NK-92 treated with Interleukin-12 subunit alpha and Interleukin-12 subunit beta, amount 100 ng/mL, for 24 hours (cell line): Measurements from ENCODE around the gene DTX1.
"Not testable (repeated sequence)": the region's sequence is repeated elsewhere in the genome, so short reads cannot be mapped to it uniquely, and the experiment has no call there.

Source experiments
- DNase-seq: peaks from one replicate; lab custom pipeline; 2025; lab: John Stamatoyannopoulos, UW

DTX1 gene

DNA sequence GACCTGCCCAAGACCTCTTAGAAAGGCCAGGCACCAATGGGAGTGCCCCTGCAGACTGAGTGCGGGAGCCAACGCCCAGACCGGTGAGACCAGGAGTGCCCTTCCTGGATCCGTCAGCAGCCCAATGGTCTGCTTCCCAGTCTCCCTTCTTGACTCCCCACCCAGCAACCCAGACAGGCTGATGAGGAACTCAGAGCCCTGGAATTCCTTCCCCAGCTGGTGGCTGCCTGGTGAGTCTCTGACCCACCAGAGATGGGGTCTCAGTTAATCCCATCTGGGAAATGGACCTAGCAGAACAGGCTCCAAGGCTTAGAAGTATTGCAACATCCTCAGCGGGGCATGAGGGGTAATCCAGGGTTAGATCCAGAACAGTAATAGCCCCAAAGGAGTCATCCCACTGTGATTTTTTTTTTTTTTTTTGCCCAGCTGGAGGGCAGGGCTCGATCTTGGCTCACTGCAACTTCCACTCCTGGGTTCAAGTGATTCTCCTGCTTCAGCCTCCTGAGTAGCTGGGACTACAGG, 80.5 kb downstream of the DTX1 start:
- DNase-seq, result no peak

DNA sequence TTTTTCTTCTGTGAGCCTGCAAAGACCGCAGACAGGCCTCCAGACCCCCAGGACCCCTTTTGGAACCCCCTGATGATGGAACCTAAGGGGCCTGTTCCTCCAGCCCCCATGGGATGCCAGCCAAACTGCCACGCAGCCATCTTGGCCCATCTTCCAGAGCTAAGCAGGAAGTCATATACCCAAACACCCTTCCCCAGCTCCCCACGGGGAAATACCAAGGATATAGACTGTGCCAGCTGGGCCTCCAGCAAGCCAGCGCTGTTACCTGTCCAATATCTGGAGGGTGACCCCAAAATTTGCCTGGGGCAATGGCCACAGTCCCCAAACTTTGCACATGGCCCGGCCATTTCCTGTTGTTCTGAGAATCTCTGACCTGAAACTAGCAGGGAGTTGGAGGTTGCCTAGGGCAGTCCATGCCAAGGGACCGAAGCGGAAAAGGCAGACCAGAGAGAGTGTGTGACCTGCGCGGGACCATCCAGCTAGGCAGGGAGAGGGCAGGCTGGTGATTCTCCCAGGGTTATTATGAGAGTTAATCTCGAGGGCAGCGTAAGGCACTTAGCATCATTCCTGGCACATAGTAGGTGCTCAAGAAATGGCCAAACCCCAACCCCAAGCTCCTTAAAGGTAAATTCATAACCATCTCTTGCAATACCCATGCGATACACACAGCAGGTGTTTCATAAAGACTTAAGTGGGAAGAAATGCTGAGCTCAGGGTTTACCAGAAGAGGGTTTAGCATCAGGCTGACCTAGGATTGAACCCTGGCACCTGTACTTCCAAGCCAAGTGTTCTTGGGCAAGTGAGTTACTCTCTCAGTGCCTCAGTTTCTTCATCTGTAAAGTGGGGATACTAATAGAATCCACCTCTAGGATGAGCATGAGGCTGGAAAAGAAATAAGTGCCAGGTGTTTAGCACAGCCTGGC, 81.6 kb downstream of the DTX1 start:
- no peak for DNase-seq

DNA sequence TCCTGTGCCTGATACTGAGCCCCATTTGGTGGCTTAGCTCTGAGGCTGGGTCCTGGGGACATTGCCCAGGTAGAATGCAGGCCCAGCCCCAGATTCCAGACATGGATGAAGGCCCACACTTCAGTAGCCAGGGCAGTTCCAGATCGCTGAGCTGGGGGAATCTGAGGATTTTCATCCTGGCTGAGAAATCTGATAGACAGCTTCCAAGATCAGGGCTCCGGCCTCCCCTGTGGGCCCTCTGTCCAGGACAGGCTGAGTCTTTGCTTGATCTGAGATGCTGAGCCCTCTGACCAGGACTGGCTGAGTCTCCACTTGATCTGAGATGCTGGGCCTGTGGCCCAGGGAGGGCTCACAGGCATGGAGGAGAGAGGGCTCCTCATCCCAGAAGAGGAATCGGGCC, 82.3 kb downstream of the DTX1 start:
- DNase-seq, result no peak

DNA sequence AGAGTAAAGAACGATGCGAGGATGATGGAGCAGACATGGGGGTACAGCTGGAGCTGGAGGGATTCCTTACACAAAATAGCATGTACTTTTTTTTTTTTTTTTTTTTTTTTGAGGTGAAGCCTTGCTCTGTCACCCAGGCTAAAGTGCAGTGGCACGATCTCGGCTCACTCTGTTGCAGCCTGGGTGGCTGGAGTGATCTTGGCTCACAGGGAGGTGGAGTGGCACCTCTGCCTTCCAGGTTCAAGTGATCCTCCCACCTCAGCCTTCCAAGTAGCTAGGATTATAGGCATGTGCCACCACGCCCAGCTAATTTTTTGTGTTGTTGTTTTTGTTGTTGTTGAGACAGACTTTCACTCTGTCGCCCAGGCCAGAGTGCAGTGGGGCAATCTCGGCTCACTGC, 84.2 kb downstream of the DTX1 start:
- no peak for DNase-seq

DNA sequence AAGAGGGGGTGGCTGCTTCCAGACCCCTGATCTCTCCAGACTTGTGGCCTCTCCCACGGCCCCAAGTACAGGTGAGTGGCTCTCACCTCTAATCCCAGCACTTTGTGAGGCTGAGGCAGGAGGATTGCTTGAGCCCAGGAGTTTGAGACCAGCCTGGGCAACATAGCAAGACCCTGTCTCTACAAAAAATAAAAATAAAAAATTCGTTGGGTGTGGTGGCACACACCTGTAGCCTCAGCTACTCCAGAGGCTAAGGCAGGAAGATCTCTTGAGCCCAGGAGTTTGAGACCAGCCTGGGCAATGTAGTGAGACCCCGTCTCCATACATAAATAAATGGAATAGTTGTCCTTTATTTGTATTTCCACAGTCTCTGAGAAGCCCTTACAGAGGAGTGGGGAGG, 85.2 kb downstream of the DTX1 start:
- DNase-seq, result not testable (repeated sequence)

DNA sequence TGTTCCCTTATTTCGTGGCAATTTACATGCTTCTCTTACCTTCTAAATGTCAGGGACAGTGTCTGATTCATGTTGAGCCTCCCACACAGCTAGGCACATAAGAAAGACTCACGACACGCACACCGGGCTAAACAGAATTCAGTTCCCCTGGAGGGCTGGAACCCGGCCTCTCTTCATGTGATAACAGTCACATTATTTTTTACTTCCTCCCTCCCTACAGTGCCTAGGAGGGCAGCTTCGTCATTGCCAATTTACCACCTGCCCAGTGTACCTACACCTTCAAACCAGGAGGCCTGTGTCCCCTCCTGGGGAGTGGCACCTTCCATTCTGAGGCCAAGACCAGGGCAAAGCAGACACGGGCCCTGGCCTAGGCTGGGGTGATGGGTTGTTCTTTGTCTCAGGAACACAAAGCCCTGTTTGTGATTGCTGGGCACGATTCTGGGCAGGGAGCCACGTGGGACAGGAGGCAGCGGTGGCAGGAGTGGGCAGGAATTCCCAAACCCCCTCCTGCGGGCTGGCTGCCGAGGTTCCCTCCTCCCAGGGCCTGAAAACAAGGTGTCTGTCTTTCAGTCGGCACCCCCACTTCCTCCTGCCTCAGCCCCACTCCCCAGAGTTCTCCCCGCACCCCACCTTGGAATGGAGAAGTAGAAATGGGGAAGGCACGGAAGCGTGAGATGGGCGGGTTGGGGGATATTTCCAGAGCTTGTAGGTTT, 85.8 kb downstream of the DTX1 start:
- no peak for DNase-seq

DNA sequence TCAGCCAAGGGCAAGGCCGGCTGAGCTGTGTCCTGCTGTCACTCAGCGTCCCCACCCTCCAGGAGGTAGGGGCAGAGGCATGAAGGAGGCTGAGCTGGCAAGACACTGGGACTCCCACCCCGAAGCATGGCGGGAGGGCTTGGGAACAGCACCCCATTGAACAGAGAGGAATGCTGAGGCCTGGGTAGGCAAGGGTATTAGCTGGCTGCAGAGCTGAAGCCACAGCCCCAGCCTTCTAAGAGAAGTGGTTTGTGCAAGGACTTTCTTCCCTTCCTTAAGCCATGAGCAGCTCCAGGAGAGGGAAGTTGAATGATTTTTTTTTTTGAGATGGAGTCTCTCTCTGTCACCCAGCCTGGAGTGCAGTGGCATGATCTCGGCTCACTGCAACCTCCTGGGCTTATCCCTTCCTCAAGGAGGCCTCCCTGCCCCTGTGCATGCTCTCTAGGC, 86.4 kb downstream of the DTX1 start:
- no peak for DNase-seq

DNA sequence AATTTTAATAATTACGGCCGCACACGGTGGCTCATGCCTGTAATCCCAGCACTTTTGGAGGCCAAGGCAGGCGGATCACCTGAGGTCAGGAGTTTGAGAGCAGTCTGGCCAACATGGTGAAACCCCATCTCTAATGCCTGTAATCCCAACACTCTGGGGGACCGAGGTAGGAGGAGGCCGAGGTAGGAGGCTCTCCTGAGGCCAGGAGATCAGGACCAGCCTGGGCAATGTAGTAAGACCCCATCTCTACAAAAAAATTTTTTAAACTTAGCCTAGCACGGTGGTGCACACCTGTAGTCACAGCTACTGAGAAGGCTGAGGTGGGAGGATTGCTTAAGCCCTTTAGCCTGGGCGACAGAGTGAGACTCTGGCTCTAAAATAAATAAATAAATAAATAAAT, 87.4 kb downstream of the DTX1 start:
- DNase-seq, result no peak

DNA sequence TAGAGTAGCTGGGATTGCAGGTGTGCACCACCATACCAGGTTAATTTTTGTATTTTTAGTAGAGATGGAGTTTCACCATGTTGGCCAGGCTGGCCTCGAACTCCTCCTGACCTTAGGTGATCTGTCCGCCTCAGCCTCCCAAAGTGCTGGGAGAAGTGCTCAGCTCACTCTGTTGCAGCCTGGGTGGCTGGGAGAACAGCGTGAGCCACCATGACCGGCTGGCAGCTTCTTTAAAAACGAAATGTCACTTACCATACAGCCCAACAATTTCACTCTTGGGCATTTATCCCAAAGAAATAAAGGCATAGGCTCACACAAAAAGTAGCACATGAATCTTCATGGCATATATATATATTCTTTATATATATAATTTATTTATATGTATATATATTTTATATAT, 88.3 kb downstream of the DTX1 start:
- DNase-seq, result no peak

DNA sequence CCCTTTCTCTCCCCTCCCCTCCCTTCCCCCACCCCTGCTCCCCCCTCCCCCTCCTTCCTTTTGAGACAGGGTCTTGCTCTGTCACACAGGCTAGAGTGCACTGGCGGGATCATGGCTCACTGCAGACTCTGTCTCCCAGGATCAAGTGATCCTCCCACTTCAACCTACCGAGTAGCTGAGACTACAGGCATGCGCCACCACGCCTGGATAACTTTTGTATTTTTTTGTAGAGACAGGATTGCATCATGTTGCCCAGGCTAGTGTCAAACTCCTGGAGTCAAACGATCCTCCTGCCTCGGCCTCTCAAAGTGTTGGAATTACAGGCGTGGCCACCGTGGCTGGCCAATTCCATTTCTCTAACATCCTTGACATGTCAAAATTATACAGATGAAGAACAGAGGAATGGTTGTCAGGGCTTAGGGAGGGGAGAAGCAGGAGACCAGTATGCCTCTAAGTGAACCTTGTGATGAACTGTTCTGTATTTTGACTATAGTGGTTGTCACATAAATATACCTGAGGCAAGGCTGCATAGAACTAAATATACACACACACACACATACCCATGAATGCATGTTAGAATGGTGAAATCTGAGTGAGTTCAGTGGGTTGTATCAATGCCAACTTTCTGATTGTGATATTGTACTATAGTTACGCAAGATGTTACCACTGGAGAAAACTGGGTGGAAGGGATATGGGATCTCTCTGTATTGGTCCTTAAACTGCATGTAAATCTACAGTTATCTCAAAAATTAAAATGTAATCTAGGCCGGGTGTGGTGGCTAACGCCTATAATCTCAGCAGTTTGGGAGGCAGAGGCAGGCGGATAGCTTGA, 89.4 kb downstream of the DTX1 start:
- DNase-seq, result no peak

DNA sequence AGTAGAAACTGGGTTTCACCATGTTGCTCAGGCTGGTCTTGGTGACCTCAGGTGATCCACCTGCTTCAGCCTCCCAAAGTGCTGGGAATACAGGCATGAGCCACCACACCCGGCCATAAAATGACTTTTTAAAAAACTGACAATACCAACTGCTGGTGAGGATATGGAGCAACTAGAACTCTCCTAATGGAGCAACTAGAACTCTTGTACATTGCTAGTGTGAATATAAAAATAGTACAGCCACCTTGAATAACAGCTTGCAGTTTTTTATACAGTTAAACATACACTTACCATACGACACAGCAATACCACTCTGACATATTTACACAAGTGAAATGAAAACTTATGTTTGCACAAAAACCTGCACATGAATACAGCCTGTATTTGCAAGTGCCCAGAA, 90.5 kb downstream of the DTX1 start:
- no peak for DNase-seq
